SK-N-SH treated with all-trans-retinoic acid at 6 μM for 48 hours (cell line): ENCODE results near the gene PTHLH.

ENCODE experiments used
- ATAC-seq: fragments of 200-7000 bp; cut with Tn5 transposase; 3 replicates; pipeline ENCODE4 v1.9.1; 2020; ENCODE audit warnings: mild to moderate bottlenecking, moderate library complexity
- ARNTL ChIP-seq: fragments of 450-650 bp; formaldehyde crosslinking; IDR thresholded peaks from 2 replicates; pipeline ENCODE4 v1.5.0; 2020; ENCODE audit warnings: low read depth, mild to moderate bottlenecking, moderate library complexity, borderline replicate concordance
- BACH2 ChIP-seq: fragments of 250-450 bp; sonication (Bioruptor Pico); IDR thresholded peaks from 2 replicates; pipeline ENCODE4 v1.9.0; 2021; ENCODE audit warnings: mild to moderate bottlenecking, borderline replicate concordance
- CSDC2 ChIP-seq: fragments of 250-450 bp; sonication (Bioruptor Pico); IDR thresholded peaks from 2 replicates; pipeline ENCODE4 v1.5.0; 2020; ENCODE audit warnings: mild to moderate bottlenecking, moderate library complexity
- ESRRG ChIP-seq: fragments of 250-450 bp; sonication (Bioruptor Pico); IDR thresholded peaks from 2 replicates; pipeline ENCODE4 v1.6.1; 2021; ENCODE audit warnings: mild to moderate bottlenecking
- GLIS3 ChIP-seq: fragments of 250-450 bp; sonication (Bioruptor Pico); IDR thresholded peaks from 2 replicates; pipeline ENCODE4 v1.5.0; 2020; ENCODE audit warnings: mild to moderate bottlenecking, moderate library complexity
- ISL1 ChIP-seq: fragments of 250-450 bp; sonication (Bioruptor Pico); IDR thresholded peaks from 2 replicates; pipeline ENCODE4 v2.1.2; 2022; ENCODE audit warnings: mild to moderate bottlenecking, moderate library complexity
- OSR1 ChIP-seq: fragments of 250-450 bp; sonication (Bioruptor Pico); IDR thresholded peaks from 2 replicates; pipeline ENCODE4 v1.8.0; 2022; ENCODE audit warnings: moderate library complexity, mild to moderate bottlenecking, inconsistent platforms
- PPARA ChIP-seq: fragments of 250-450 bp; sonication (Bioruptor Pico); IDR thresholded peaks from 2 replicates; pipeline ENCODE4 v1.5.0; 2020; ENCODE audit warnings: mild to moderate bottlenecking, borderline replicate concordance
- RARB ChIP-seq: fragments of 250-450 bp; sonication (Bioruptor Pico); IDR thresholded peaks from 2 replicates; pipeline ENCODE4 v1.8.0; 2021; ENCODE audit warnings: mild to moderate bottlenecking, moderate library complexity
- SNAI2 ChIP-seq: fragments of 250-450 bp; sonication (Bioruptor Pico); IDR thresholded peaks from 2 replicates; pipeline ENCODE4 v1.5.0; 2020; ENCODE audit warnings: mild to moderate bottlenecking, moderate library complexity
- TOX ChIP-seq: fragments of 250-450 bp; sonication (Bioruptor Pico); IDR thresholded peaks from 2 replicates; pipeline ENCODE4 v1.8.0; 2021; ENCODE audit warnings: mild to moderate bottlenecking, moderate library complexity, borderline replicate concordance
- ZC3H10 ChIP-seq: fragments of 250-450 bp; sonication (Bioruptor Pico); IDR thresholded peaks from 2 replicates; pipeline ENCODE4 v1.5.1; 2021; ENCODE audit warnings: mild to moderate bottlenecking, moderate library complexity
- ZFP3 ChIP-seq: fragments of 250-450 bp; sonication (Bioruptor Pico); IDR thresholded peaks from 2 replicates; pipeline ENCODE4 v1.5.0; 2020; ENCODE audit warnings: mild to moderate bottlenecking, moderate library complexity
- ZFP30 ChIP-seq: fragments of 450-650 bp; formaldehyde crosslinking; IDR thresholded peaks from 2 replicates; pipeline ENCODE4 v1.5.0; 2022; ENCODE audit warnings: mild to moderate bottlenecking, moderate library complexity
- ZNF565 ChIP-seq: fragments of 450-650 bp; formaldehyde crosslinking; conservative IDR thresholded peaks from 2 replicates; pipeline ENCODE4 v1.5.0; 2020; ENCODE audit warnings: low read depth, mild to moderate bottlenecking, moderate library complexity
- ZNF70 ChIP-seq: fragments of 450-650 bp; formaldehyde crosslinking; IDR thresholded peaks from 2 replicates; pipeline ENCODE4 v1.5.0; 2020; ENCODE audit warnings: mild to moderate bottlenecking, moderate library complexity
- ZNF8 ChIP-seq: fragments of 450-650 bp; formaldehyde crosslinking; IDR thresholded peaks from 2 replicates; pipeline ENCODE4 v1.5.0; 2020; ENCODE audit warnings: mild to moderate bottlenecking, moderate library complexity
- TF ChIP-seq, protein P1 (sequence below): fragments of 250-450 bp; sonication (Bioruptor Pico); IDR thresholded peaks from 2 replicates; pipeline ENCODE4 v1.8.0; 2020; ENCODE audit warnings: mild to moderate bottlenecking, moderate library complexity, borderline replicate concordance
- TF ChIP-seq, protein P2 (sequence below): fragments of 250-450 bp; sonication (Bioruptor Pico); IDR thresholded peaks from 2 replicates; pipeline ENCODE4 v1.5.0; 2020; ENCODE audit warnings: mild to moderate bottlenecking, moderate library complexity
- TF ChIP-seq, protein P3 (sequence below): fragments of 250-450 bp; sonication (Bioruptor Pico); IDR thresholded peaks from 2 replicates; pipeline ENCODE4 v1.5.1; 2020; ENCODE audit warnings: low read depth, mild to moderate bottlenecking, moderate library complexity
- TF ChIP-seq, protein P4 (sequence below): fragments of 250-450 bp; sonication (Bioruptor Pico); IDR thresholded peaks from 2 replicates; pipeline ENCODE4 v1.8.0; 2021; ENCODE audit warnings: low read depth, mild to moderate bottlenecking, moderate library complexity, borderline replicate concordance
- TF ChIP-seq, protein P5 (sequence below): fragments of 250-450 bp; sonication (Bioruptor Pico); IDR thresholded peaks from 2 replicates; pipeline ENCODE4 v1.5.1; 2021; ENCODE audit warnings: mild to moderate bottlenecking, moderate library complexity

Gene PTHLH

DNA sequence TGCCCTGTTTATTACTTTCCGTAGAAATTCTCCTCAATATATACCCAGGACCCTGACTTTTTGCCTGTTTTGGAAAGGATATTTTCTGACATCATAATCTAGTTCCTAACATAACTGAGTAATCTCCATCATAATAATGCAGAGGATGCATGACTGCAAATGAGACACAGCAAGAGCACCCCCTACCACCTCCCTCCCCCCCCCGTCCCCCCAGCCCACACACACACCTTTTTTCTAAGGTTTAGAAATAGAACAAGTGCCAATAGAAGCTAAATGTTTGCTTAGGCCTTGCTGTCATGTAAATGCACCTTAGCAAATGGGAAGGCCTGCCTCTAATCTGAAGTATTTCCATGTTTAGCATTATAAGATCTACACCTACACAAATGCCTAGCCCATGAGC lies at the start of gene PTHLH:
Gene PTHLH (minus strand): TSS at position 13 of the 400 bp plus-strand sequence. CDS start 3,239 bp downstream, outside the sequence.
- ATAC-seq: no peak
- TF ChIP-seq SNAI2 (CRISPR knock-in tag) (no peak), OSR1 (CRISPR knock-in tag) (no peak), ZNF70 (CRISPR knock-in tag) (no peak), GLIS3 (no peak), PPARA (CRISPR knock-in tag) (no peak), TOX (CRISPR knock-in tag) (no peak), ISL1 (no peak), RARB (CRISPR knock-in tag) (no peak), ESRRG (no peak), ARNTL (CRISPR knock-in tag) (no peak), ZFP3 (CRISPR knock-in tag) (no peak), ZC3H10 (CRISPR knock-in tag) (no peak), BACH2 (CRISPR knock-in tag) (no peak)
- TF ChIP-seq, protein P1, sequence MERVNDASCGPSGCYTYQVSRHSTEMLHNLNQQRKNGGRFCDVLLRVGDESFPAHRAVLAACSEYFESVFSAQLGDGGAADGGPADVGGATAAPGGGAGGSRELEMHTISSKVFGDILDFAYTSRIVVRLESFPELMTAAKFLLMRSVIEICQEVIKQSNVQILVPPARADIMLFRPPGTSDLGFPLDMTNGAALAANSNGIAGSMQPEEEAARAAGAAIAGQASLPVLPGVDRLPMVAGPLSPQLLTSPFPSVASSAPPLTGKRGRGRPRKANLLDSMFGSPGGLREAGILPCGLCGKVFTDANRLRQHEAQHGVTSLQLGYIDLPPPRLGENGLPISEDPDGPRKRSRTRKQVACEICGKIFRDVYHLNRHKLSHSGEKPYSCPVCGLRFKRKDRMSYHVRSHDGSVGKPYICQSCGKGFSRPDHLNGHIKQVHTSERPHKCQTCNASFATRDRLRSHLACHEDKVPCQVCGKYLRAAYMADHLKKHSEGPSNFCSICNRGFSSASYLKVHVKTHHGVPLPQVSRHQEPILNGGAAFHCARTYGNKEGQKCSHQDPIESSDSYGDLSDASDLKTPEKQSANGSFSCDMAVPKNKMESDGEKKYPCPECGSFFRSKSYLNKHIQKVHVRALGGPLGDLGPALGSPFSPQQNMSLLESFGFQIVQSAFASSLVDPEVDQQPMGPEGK (CRISPR knock-in tag): no peak
- TF ChIP-seq, protein P2, sequence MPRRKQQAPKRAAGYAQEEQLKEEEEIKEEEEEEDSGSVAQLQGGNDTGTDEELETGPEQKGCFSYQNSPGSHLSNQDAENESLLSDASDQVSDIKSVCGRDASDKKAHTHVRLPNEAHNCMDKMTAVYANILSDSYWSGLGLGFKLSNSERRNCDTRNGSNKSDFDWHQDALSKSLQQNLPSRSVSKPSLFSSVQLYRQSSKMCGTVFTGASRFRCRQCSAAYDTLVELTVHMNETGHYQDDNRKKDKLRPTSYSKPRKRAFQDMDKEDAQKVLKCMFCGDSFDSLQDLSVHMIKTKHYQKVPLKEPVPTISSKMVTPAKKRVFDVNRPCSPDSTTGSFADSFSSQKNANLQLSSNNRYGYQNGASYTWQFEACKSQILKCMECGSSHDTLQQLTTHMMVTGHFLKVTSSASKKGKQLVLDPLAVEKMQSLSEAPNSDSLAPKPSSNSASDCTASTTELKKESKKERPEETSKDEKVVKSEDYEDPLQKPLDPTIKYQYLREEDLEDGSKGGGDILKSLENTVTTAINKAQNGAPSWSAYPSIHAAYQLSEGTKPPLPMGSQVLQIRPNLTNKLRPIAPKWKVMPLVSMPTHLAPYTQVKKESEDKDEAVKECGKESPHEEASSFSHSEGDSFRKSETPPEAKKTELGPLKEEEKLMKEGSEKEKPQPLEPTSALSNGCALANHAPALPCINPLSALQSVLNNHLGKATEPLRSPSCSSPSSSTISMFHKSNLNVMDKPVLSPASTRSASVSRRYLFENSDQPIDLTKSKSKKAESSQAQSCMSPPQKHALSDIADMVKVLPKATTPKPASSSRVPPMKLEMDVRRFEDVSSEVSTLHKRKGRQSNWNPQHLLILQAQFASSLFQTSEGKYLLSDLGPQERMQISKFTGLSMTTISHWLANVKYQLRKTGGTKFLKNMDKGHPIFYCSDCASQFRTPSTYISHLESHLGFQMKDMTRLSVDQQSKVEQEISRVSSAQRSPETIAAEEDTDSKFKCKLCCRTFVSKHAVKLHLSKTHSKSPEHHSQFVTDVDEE (CRISPR knock-in tag): no peak
- TF ChIP-seq, protein P3, sequence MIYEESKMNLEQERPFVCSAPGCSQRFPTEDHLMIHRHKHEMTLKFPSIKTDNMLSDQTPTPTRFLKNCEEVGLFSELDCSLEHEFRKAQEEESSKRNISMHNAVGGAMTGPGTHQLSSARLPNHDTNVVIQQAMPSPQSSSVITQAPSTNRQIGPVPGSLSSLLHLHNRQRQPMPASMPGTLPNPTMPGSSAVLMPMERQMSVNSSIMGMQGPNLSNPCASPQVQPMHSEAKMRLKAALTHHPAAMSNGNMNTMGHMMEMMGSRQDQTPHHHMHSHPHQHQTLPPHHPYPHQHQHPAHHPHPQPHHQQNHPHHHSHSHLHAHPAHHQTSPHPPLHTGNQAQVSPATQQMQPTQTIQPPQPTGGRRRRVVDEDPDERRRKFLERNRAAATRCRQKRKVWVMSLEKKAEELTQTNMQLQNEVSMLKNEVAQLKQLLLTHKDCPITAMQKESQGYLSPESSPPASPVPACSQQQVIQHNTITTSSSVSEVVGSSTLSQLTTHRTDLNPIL (CRISPR knock-in tag): no peak
- TF ChIP-seq, protein P4, sequence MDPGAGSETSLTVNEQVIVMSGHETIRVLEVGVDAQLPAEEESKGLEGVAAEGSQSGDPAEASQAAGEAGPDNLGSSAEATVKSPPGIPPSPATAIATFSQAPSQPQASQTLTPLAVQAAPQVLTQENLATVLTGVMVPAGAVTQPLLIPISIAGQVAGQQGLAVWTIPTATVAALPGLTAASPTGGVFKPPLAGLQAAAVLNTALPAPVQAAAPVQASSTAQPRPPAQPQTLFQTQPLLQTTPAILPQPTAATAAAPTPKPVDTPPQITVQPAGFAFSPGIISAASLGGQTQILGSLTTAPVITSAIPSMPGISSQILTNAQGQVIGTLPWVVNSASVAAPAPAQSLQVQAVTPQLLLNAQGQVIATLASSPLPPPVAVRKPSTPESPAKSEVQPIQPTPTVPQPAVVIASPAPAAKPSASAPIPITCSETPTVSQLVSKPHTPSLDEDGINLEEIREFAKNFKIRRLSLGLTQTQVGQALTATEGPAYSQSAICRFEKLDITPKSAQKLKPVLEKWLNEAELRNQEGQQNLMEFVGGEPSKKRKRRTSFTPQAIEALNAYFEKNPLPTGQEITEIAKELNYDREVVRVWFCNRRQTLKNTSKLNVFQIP (CRISPR knock-in tag): no peak

DNA sequence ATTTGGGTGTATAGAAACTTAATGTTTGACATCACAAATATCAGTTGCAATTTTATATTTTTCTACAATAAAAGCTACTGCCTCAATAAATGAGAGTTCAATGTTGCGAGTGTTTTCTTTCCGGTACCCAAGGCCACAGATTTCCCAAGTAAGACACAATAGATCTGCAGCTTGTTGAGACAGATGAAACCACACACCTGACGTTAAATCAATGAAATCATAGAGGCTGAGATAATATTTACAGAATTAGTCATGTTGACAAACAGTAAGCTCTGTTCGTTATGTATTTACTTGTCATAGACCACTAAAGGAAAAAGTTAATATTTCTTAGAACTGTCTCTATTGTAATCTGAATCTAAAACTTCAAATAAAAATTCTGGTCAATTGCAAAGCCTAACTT lies 49.2 kb upstream of the PTHLH start:
- no peak for ATAC-seq
- TF ChIP-seq PPARA (CRISPR knock-in tag) (no peak), ISL1 (no peak), BACH2 (CRISPR knock-in tag) (no peak), CSDC2 (no peak), ESRRG (no peak), ZNF70 (CRISPR knock-in tag) (no peak), GLIS3 (no peak), ZFP3 (CRISPR knock-in tag) (no peak), SNAI2 (CRISPR knock-in tag) (no peak), RARB (CRISPR knock-in tag) (no peak), ZFP30 (CRISPR knock-in tag) (no peak), ZNF565 (CRISPR knock-in tag) (no peak), ZNF8 (CRISPR knock-in tag) (no peak), ARNTL (CRISPR knock-in tag) (no peak), TOX (CRISPR knock-in tag) (no peak)
- TF ChIP-seq, protein P5, sequence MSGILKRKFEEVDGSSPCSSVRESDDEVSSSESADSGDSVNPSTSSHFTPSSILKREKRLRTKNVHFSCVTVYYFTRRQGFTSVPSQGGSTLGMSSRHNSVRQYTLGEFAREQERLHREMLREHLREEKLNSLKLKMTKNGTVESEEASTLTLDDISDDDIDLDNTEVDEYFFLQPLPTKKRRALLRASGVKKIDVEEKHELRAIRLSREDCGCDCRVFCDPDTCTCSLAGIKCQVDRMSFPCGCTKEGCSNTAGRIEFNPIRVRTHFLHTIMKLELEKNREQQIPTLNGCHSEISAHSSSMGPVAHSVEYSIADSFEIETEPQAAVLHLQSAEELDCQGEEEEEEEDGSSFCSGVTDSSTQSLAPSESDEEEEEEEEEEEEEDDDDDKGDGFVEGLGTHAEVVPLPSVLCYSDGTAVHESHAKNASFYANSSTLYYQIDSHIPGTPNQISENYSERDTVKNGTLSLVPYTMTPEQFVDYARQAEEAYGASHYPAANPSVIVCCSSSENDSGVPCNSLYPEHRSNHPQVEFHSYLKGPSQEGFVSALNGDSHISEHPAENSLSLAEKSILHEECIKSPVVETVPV (CRISPR knock-in tag): no peak
- TF ChIP-seq, protein P1 (CRISPR knock-in tag): no peak
- TF ChIP-seq, all 23 proteins: peak for 0
